ENCODE results near the gene CCNL2.

CCNL2 gene

GRCh38 chr1:1345860-1346500 is 53.2 kb downstream of the CCNL2 start:
- DNase-seq (ENCODE audit: low read depth) = no peak
- Histone ChIP-seq H3K4me1 (ENCODE audit: control insufficient read depth, insufficient read depth, low read length) (peaks cover 36% of the 10 kb centered on the region), H3K9ac (ENCODE audit: low read length) (peak overlapping the region; percentile 89), H3K9me3 (ENCODE audit: control insufficient read depth, low read length) (no peaks in the 10 kb centered on the region), H3K4me3 (ENCODE audit: low read length) (peak overlapping the region; percentile 54), H3K27me3 (replicated peaks; ENCODE audit: control insufficient read depth, insufficient read depth, low read length) (no peaks in the 10 kb centered on the region), H3K36me3 (ENCODE audit: control insufficient read depth, insufficient read depth, low read length, severe bottlenecking) (peaks cover 9% of the 10 kb centered on the region)

DNA sequence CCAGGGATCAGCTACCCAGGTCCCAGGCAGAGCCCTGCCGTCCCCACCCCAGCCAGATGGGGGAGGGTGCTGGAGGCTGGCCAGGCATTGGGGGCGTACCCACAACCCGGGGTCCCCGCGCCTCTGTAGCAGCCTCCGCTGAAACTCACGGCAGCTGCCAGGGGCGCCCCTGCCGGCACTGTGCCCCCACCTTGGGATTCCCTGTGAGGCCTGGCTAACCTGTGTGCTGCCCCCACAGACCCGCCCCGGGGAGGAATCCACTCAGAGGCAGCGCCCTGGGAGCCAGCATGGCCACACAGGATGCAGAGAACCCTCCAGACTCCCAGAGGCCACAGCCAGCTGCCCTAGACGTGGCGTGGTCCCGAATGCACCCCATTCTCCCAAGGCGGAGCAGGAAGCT is 53.8 kb downstream of the CCNL2 start:
- Histone ChIP-seq H3K27me3 (replicated peaks; ENCODE audit: control insufficient read depth, insufficient read depth, low read length) (no peaks in the 10 kb centered on the region), H3K9ac (ENCODE audit: low read length) (peak overlapping the region; percentile 89), H3K4me3 (ENCODE audit: low read length) (peak overlapping the region; percentile 12), H3K4me1 (ENCODE audit: control insufficient read depth, insufficient read depth, low read length) (peaks cover 36% of the 10 kb centered on the region), H3K36me3 (ENCODE audit: control insufficient read depth, insufficient read depth, low read length, severe bottlenecking) (peaks cover 14% of the 10 kb centered on the region), H3K9me3 (ENCODE audit: control insufficient read depth, low read length) (no peaks in the 10 kb centered on the region)
- DNase-seq (ENCODE audit: low read depth) = no peak

DNA sequence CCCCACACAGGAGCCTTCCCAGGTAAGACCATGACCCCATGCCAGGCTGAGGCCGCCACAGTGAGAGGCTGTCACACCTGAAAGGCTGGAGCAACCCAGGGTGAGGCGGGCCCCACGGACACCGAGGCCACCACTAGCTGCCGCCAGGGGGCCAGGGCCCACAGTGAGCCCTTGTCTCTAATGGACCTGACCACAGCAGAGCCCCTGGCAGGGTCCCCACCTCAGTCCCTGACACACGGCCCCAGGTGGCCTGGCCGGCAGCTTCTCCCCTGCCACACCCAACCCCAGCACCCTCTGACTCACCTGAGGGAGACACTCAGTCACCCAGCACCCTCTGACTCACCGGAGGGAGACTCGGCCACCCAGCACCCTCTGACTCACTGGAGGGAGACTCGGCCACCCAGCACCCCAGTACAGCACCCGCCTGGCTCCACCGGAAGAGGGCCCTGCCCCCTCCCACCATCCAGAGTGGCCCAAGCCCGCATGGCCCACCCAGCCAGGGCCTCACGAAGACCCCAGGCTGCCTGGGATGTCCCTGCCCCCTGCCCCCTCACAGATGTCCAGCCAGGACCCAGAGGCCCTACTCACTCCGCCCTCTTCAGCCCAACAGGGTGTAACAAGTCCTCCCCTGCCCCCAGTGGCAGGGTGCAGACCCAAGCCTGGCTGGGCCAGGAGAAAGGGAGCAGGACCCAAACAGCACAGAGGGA is 54.3 kb downstream of the CCNL2 start:
- Histone ChIP-seq H3K4me3 (ENCODE audit: low read length) (peak overlapping the region; percentile 12), H3K9ac (ENCODE audit: low read length) (peak overlapping the region; percentile 89), H3K4me1 (ENCODE audit: control insufficient read depth, insufficient read depth, low read length) (peaks cover 36% of the 10 kb centered on the region), H3K36me3 (ENCODE audit: control insufficient read depth, insufficient read depth, low read length, severe bottlenecking) (peaks cover 15% of the 10 kb centered on the region), H3K9me3 (ENCODE audit: control insufficient read depth, low read length) (no peaks in the 10 kb centered on the region), H3K27me3 (replicated peaks; ENCODE audit: control insufficient read depth, insufficient read depth, low read length) (no peaks in the 10 kb centered on the region)
- DNase-seq (ENCODE audit: low read depth) = peak; percentile 77

- Histone ChIP-seq H3K36me3 (ENCODE audit: control insufficient read depth, insufficient read depth, low read length, severe bottlenecking) (peaks cover 19% of the 10 kb centered on the region), H3K4me3 (ENCODE audit: low read length) (no peak overlapping the region), H3K9me3 (ENCODE audit: control insufficient read depth, low read length) (no peaks in the 10 kb centered on the region), H3K4me1 (ENCODE audit: control insufficient read depth, insufficient read depth, low read length) (peaks cover 36% of the 10 kb centered on the region), H3K27me3 (replicated peaks; ENCODE audit: control insufficient read depth, insufficient read depth, low read length) (no peaks in the 10 kb centered on the region), H3K9ac (ENCODE audit: low read length) (no peak overlapping the region)
- no peak for DNase-seq (ENCODE audit: low read depth)
These were observed 55.2 kb downstream of the CCNL2 start for GRCh38 chr1:1343811-1344421.

DNA sequence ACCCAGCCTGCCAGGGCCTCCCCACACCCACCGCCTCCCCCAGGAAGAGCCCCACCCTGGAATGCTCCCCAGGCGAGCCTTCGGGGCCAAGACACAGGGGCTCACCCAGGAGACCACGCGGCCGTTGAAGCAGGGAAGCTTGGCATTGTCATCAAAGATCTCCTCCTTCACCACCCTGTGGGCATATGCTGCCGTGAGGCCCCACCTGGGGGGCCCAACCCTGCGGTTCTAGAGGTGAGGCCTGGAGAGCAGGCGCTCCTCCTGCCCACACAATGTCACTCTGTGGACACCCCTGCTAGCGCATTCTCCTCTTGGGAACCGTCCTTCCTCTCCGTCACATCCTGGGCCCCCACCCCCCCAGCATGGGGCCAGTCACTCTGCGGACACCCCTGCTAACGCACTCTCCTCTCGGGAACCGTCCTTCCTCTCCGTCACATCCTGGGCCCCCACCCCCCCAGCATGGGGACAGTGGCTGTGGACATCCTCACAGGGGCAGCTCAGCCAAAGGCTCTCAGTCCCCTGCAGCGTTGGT is 56.5 kb downstream of the CCNL2 start:
- Histone ChIP-seq H3K9ac (ENCODE audit: low read length) (no peak overlapping the region), H3K4me3 (ENCODE audit: low read length) (no peak overlapping the region), H3K4me1 (ENCODE audit: control insufficient read depth, insufficient read depth, low read length) (peaks cover 34% of the 10 kb centered on the region), H3K36me3 (ENCODE audit: control insufficient read depth, insufficient read depth, low read length, severe bottlenecking) (peaks cover 27% of the 10 kb centered on the region), H3K9me3 (ENCODE audit: control insufficient read depth, low read length) (no peaks in the 10 kb centered on the region), H3K27me3 (replicated peaks; ENCODE audit: control insufficient read depth, insufficient read depth, low read length) (no peaks in the 10 kb centered on the region)
- DNase-seq (ENCODE audit: low read depth) = no peak

DNA sequence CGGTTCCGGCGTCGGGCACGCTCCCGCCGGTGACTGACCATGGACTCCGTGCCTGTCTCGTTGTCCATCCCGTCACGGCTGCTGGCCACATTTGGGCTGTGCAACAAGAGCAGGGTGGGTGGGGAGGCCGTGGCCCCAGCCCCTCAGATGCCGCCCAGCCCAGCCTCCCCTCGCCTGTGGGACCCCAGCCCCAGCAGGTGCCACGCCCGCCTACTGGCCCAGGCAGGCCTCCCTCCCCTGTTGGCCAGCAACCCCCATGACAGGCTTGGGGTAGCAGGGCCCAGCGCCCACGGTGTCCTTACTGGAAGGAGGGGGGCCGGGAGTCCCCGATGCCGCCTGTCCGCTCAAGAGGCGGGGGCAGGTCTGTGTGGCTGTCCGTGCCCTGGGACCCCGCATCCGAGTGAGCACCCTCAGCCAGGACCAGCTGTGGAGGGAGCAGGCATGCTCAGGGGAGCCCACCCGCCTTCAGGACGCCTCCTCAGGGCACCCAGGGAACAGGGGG is 57.0 kb downstream of the CCNL2 start:
- Histone ChIP-seq H3K27me3 (replicated peaks; ENCODE audit: control insufficient read depth, insufficient read depth, low read length) (no peaks in the 10 kb centered on the region), H3K4me1 (ENCODE audit: control insufficient read depth, insufficient read depth, low read length) (peaks cover 29% of the 10 kb centered on the region), H3K9ac (ENCODE audit: low read length) (no peak overlapping the region), H3K9me3 (ENCODE audit: control insufficient read depth, low read length) (no peaks in the 10 kb centered on the region), H3K4me3 (ENCODE audit: low read length) (no peak overlapping the region), H3K36me3 (ENCODE audit: control insufficient read depth, insufficient read depth, low read length, severe bottlenecking) (peaks cover 32% of the 10 kb centered on the region)
- no peak for DNase-seq (ENCODE audit: low read depth)

- no peak overlapping the region for H3K9ac ChIP-seq (ENCODE audit: low read length)
- peaks cover 24% of the 10 kb centered on the region for H3K4me1 ChIP-seq (ENCODE audit: control insufficient read depth, insufficient read depth, low read length)
- no peaks in the 10 kb centered on the region for H3K27me3 ChIP-seq (replicated peaks; ENCODE audit: control insufficient read depth, insufficient read depth, low read length)
- no peak for DNase-seq (ENCODE audit: low read depth)
- H3K4me3 ChIP-seq (ENCODE audit: low read length) = no peak overlapping the region
- H3K9me3 ChIP-seq (ENCODE audit: control insufficient read depth, low read length) = no peaks in the 10 kb centered on the region
- peaks cover 32% of the 10 kb centered on the region for H3K36me3 ChIP-seq (ENCODE audit: control insufficient read depth, insufficient read depth, low read length, severe bottlenecking)
These were observed 57.5 kb downstream of the CCNL2 start for GRCh38 chr1:1341549-1342021.

DNA sequence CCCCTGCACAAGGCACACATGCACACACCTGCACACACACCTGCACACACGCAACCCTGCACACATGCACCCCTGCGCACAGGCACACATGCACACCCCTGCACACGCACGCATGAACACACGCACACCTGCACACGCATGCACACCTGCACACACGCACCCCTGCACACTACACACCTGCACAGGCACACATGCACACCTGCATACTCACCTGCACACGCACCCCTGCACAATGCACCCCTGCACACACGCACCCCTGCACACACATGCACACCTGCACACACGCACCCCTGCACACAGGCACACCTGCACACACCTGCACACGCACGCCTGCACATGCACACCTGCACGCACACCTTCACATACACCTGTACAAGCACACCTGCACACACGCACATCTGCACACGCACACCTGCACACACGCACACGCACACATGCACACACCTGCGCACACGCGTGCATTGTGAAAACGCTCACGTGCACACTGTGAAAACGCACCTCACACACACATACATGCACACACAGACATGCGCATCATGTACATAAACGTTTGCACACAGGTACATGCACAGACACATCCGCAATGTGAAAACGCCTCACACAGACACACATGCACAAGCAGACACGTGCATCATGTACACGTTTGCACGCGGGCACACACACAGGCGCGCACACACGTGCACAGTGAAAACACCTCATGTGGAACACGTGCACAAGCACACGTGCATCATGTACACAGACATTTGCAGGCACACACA is 58.2 kb downstream of the CCNL2 start:
- H3K27me3 ChIP-seq (replicated peaks; ENCODE audit: control insufficient read depth, insufficient read depth, low read length) = no peaks in the 10 kb centered on the region
- H3K4me3 ChIP-seq (ENCODE audit: low read length) = no peak overlapping the region
- no peak overlapping the region for H3K9ac ChIP-seq (ENCODE audit: low read length)
- no peak for DNase-seq (ENCODE audit: low read depth)
- H3K36me3 ChIP-seq (ENCODE audit: control insufficient read depth, insufficient read depth, low read length, severe bottlenecking) = peaks cover 32% of the 10 kb centered on the region
- peaks cover 18% of the 10 kb centered on the region for H3K4me1 ChIP-seq (ENCODE audit: control insufficient read depth, insufficient read depth, low read length)
- H3K9me3 ChIP-seq (ENCODE audit: control insufficient read depth, low read length) = no peaks in the 10 kb centered on the region

- no peaks in the 10 kb centered on the region for H3K9me3 ChIP-seq (ENCODE audit: control insufficient read depth, low read length)
- H3K36me3 ChIP-seq (ENCODE audit: control insufficient read depth, insufficient read depth, low read length, severe bottlenecking) = peaks cover 32% of the 10 kb centered on the region
- no peak for DNase-seq (ENCODE audit: low read depth)
- H3K4me3 ChIP-seq (ENCODE audit: low read length) = no peak overlapping the region
- H3K27me3 ChIP-seq (replicated peaks; ENCODE audit: control insufficient read depth, insufficient read depth, low read length) = no peaks in the 10 kb centered on the region
- no peak overlapping the region for H3K9ac ChIP-seq (ENCODE audit: low read length)
- H3K4me1 ChIP-seq (ENCODE audit: control insufficient read depth, insufficient read depth, low read length) = peaks cover 10% of the 10 kb centered on the region
These were observed 59.0 kb downstream of the CCNL2 start for GRCh38 chr1:1340185-1340584.

DNA sequence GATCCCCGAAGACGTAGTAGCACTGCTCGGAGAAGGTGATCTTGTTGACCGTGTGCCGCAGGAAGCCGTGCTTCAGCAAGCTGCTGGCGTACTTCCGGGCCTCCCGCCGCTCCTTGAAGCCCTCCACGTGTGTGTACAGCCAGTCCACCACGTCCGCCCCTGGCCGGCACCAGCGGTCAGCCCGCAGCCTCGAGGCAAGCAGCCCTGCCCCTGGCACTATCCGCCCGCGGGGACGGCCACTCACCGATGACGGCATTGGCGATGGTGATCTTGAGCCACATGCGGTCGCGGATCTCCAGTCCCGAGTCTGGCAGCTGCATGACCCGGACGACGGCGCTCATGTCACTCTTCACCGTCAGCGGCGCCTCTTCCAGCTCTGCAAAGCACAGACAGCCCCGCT is 60.9 kb downstream of the CCNL2 start:
- no peaks in the 10 kb centered on the region for H3K9me3 ChIP-seq (ENCODE audit: control insufficient read depth, low read length)
- H3K4me1 ChIP-seq (ENCODE audit: control insufficient read depth, insufficient read depth, low read length) = no peaks in the 10 kb centered on the region
- DNase-seq (ENCODE audit: low read depth) = no peak
- no peaks in the 10 kb centered on the region for H3K27me3 ChIP-seq (replicated peaks; ENCODE audit: control insufficient read depth, insufficient read depth, low read length)
- H3K9ac ChIP-seq (ENCODE audit: low read length) = no peak overlapping the region
- no peak overlapping the region for H3K4me3 ChIP-seq (ENCODE audit: low read length)
- H3K36me3 ChIP-seq (ENCODE audit: control insufficient read depth, insufficient read depth, low read length, severe bottlenecking) = peaks cover 32% of the 10 kb centered on the region

DNA sequence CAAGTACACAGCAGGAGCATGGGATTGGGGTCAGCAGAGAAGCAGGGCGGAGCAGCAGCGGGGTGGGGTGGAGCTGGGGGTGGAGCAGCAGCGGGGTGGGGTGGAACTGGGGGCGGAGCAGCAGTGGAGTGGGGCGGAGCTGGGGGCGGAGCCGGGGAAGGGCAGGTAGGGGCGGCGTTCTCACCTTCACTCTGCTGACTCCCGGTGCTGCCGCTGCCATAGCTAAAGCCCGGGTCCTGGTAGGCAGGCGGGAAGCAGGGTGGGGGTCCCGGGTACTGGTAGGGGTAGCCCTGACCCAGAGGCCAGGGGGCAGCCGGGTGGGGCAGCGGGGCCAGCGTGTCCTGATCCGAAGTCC is 61.4 kb downstream of the CCNL2 start:
- no peak overlapping the region for H3K9ac ChIP-seq (ENCODE audit: low read length)
- H3K4me3 ChIP-seq (ENCODE audit: low read length) = no peak overlapping the region
- no peaks in the 10 kb centered on the region for H3K27me3 ChIP-seq (replicated peaks; ENCODE audit: control insufficient read depth, insufficient read depth, low read length)
- no peak for DNase-seq (ENCODE audit: low read depth)
- no peaks in the 10 kb centered on the region for H3K4me1 ChIP-seq (ENCODE audit: control insufficient read depth, insufficient read depth, low read length)
- H3K9me3 ChIP-seq (ENCODE audit: control insufficient read depth, low read length) = no peaks in the 10 kb centered on the region
- H3K36me3 ChIP-seq (ENCODE audit: control insufficient read depth, insufficient read depth, low read length, severe bottlenecking) = peaks cover 32% of the 10 kb centered on the region
